Skeletal muscle satellite cell (primary cell): ENCODE data around the gene ZFP57.
"Not testable (repeated sequence)": the region's sequence is repeated elsewhere in the genome, so short reads cannot be mapped to it uniquely, and the experiment has no call there.

Experiments
- H3K27me3 ChIP-seq: 2 replicates; pipeline ENCODE4 v1.7.0; 2013; ENCODE audit warnings: low read length; ENCODE audit not compliant: control insufficient read depth, insufficient read depth
- H3K36me3 ChIP-seq: 2 replicates; pipeline ENCODE4 v1.7.0; 2013; ENCODE audit warnings: mild to moderate bottlenecking, control low read depth, low read length; ENCODE audit not compliant: insufficient read depth
- H3K4me1 ChIP-seq: 2 replicates; pipeline ENCODE4 v1.7.0; 2013; ENCODE audit warnings: low read length; ENCODE audit not compliant: control insufficient read depth, insufficient read depth
- H3K4me2 ChIP-seq: 2 replicates; pipeline ENCODE4 v1.7.0; 2013; ENCODE audit warnings: mild to moderate bottlenecking, low read length
- H3K4me3 ChIP-seq: 2 replicates; pipeline ENCODE4 v1.7.0; 2013; ENCODE audit warnings: low read length
- H3K9ac ChIP-seq: 2 replicates; pipeline ENCODE4 v1.7.0; 2013; ENCODE audit warnings: mild to moderate bottlenecking, low read depth, low read length, moderate library complexity
- H3K9me3 ChIP-seq: replicated peaks from 2 replicates; pipeline ENCODE4 v1.7.0; 2013; ENCODE audit warnings: mild to moderate bottlenecking, control low read depth, low read length

ZFP57 gene

DNA sequence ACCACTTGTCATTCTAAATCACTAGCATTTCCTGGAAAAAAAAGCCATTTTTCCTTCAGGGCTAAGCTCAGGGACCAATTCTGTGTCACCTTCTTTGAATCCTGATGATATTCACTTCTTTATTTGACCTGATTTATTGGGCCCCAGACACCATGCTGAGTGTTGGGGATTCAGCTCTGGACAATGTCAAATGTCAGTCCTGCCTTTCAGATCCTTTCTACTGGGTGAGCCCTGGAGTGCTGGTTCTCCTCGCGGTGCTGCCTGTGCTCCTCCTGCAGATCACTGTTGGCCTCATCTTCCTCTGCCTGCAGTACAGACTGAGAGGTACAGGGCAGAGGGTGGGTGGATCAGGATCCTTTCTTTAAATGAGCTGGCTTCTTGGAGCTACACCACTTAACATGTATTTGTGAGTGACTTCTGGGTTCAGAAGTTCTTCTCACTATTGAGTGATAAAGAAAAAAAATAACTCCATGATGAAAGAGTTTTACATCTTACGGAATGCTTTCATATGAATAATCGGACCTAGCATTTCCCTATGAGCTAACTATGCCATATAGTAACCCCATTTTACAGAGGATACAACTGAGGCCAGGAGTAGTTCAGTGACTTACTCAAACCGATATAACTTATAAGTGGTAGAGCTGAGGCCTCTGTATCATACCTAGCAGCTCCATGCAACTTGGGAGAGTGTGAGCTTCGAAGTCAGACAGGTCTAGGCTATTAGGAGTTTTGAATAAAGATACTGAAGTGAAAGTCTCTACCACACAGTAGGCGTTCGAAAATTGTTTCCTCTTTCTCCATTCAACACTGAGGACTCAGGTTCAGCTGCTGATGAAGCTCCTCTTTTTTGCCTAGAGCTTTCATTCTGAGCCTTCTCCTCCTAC lies 14.8 kb downstream of the ZFP57 start:
- H3K9ac ChIP-seq: no peak overlapping the region
- H3K27me3 ChIP-seq: peaks cover 47% of the 10 kb centered on the region
- no peak overlapping the region for H3K4me3 ChIP-seq
- H3K4me1 ChIP-seq: no peaks in the 10 kb centered on the region
- no peaks in the 10 kb centered on the region for H3K36me3 ChIP-seq
- H3K4me2 ChIP-seq: no peak overlapping the region
- H3K9me3 ChIP-seq: no peaks in the 10 kb centered on the region

DNA sequence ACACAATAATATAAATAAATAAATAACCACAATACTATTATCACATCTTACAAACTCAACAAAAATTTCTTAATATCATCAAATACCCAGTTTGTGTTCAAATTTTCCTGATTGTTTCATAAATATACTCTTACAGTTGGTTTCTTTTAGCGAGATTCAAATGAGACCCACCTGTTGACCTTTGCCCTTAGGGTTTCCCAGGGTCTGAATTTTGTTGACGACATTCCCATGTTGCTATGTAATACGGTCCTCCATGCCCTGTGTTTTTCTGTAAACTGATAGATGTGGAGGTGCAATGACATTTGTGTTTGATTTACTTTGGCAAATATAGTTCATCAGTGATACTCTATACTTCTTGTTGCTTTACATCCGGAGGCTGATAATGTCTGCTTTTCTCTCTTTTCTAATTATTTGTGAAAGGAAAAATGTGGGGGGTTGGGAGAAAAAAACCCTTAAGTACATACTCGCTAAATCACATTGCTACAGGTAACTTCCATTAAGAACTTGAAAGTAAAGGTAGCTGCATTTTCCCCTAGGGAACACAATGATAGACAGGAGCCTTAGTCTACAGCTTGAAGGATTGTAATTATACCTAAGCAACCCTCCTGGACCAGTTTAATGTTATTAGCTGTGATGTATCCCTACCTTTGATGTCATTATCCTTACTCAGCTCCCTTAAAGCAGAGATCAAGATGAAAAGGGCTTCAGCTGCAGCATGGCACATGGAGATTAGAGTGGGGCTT lies 17.5 kb downstream of the ZFP57 start:
- Histone ChIP-seq H3K9ac (no peak overlapping the region), H3K27me3 (peaks cover 41% of the 10 kb centered on the region), H3K4me3 (no peak overlapping the region), H3K4me1 (no peaks in the 10 kb centered on the region), H3K9me3 (no peaks in the 10 kb centered on the region), H3K36me3 (no peaks in the 10 kb centered on the region), H3K4me2 (no peak overlapping the region)

DNA sequence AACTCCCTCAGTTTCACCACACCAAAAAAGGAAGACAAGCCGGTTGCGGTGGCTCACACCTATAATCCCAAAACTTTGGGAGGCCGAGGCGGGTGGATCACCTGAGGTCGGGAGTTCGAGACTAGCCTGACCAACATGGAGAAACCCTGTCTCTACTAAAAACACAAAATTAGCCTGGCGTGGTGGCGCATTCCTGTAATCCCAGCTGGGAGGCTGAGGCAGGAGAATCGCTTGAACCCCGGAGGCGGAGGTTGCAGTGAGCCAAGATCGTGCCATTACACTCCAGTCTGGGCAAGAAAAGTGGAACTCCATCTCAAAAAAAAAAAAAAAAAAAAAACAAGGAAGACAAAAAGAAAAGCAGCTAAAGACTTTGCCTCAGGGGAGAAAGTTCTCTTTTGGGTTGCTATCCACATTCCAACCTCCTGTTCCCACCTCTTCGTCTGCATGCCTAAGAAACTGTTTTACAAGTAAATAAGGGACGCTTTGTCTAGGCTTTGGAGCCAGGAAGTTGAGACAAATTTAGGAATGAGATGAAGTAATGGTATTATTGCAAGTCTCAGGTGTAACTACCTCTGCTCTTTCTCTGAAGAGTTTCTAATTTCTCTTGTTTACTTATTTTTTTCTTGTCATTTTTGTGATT lies 19.3 kb downstream of the ZFP57 start:
- not testable (repeated sequence) for H3K4me1 ChIP-seq, H3K9me3 ChIP-seq, H3K4me3 ChIP-seq, H3K4me2 ChIP-seq, H3K9ac ChIP-seq, H3K36me3 ChIP-seq
- peaks cover 31% of the 10 kb centered on the region for H3K27me3 ChIP-seq

DNA sequence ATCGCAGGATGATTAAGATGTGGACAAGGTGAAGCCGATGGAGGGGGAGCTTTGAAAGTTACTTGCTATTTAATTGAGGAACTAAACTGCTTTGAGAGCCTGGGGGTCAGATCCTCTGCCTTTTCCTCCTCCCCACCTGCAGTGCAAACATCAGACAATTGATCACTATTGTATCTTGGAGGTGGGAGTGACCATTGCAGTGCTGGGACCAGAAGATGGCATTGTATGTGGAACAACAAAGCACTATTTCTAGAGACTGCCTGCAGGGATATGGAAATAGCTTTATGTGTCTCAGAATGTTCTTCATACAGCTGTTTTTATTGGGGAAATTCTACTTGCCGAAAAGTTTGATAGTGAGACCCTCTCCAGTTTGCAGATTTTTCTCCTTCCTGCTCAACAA lies 19.9 kb downstream of the ZFP57 start:
- no peak overlapping the region for H3K9ac ChIP-seq
- no peak overlapping the region for H3K4me3 ChIP-seq
- H3K4me2 ChIP-seq: no peak overlapping the region
- peaks cover 31% of the 10 kb centered on the region for H3K27me3 ChIP-seq
- no peaks in the 10 kb centered on the region for H3K4me1 ChIP-seq
- no peaks in the 10 kb centered on the region for H3K36me3 ChIP-seq
- no peaks in the 10 kb centered on the region for H3K9me3 ChIP-seq

DNA sequence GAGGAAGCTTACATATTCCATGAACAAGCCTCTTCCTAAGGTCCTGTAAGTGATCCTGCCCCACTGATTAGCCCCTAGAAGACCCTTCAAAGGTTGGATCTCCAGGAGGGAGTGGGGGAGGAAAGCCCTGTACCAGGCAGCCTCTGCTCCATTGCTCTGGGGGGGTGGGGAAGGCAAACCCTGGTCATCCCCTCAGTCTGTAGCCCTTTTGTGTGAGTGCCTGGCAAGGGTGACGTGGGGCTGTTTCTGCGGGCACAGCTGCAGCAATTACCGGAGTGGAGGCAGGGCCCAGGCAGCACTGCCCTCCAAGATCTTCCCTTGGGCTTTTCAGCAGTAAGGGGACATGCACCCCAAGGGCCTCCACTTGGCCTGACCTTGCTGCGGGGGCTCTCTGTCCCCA lies 24.2 kb downstream of the ZFP57 start, which contains the start of gene MOG:
MOG (plus strand) TSS at position 295 of the 400 bp plus-strand sequence. CDS start 118 bp downstream, outside the sequence.
- no peak within 1 kb of the TSS for H3K9ac ChIP-seq
- no peaks in the 10 kb centered on the region for H3K9me3 ChIP-seq
- no peaks in the 10 kb centered on the region for H3K36me3 ChIP-seq
- H3K4me2 ChIP-seq: no peak within 1 kb of the TSS
- H3K4me1 ChIP-seq: no peaks in the 10 kb centered on the region
- H3K27me3 ChIP-seq: peaks cover 32% of the 10 kb centered on the region
- no peak within 1 kb of the TSS for H3K4me3 ChIP-seq

DNA sequence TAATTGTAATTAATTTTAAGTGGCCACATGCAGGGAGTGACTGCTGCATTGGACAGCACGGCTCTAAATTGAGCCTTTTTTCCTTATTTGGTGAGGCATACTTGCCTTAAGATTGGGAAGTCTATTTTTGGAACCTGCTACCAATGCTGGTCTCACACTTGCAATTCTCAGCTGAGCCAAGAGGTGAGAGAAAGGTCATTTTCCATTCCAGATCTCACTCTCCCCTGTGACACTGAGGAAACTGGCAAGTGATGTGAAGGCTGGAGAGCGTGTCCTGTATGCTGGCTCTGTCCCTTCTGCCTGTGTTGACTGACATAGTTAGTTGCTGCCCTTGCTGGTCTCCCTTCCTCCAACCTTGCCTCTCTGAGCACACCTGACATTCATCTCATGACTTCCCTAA lies 24.8 kb downstream of the ZFP57 start:
- Histone ChIP-seq H3K4me2 (no peak overlapping the region), H3K4me1 (no peaks in the 10 kb centered on the region), H3K9me3 (no peaks in the 10 kb centered on the region), H3K9ac (no peak overlapping the region), H3K36me3 (no peaks in the 10 kb centered on the region), H3K4me3 (no peak overlapping the region), H3K27me3 (peaks cover 27% of the 10 kb centered on the region)

DNA sequence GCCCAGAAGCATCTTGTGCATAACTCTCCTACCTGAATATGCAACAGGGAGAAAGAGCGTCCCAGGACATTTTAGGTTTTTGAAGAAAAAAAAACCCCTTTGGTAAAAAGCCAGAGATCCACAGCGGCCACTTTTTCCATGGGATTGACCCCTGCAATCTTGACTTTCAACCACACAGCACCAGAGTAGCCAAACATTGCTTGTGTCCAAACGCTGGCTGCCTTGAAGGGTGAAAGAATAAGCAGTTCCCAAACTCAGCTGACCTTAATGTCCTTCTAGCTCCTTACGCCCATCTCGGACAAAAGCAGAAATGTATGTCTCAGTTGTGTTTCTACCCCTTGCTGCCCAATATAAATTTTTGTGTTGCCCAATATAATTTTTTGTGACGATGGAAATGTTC lies 25.3 kb downstream of the ZFP57 start:
- Histone ChIP-seq H3K9ac (no peak overlapping the region), H3K36me3 (no peaks in the 10 kb centered on the region), H3K4me2 (no peak overlapping the region), H3K9me3 (no peaks in the 10 kb centered on the region), H3K4me1 (no peaks in the 10 kb centered on the region), H3K4me3 (no peak overlapping the region), H3K27me3 (peaks cover 26% of the 10 kb centered on the region)

DNA sequence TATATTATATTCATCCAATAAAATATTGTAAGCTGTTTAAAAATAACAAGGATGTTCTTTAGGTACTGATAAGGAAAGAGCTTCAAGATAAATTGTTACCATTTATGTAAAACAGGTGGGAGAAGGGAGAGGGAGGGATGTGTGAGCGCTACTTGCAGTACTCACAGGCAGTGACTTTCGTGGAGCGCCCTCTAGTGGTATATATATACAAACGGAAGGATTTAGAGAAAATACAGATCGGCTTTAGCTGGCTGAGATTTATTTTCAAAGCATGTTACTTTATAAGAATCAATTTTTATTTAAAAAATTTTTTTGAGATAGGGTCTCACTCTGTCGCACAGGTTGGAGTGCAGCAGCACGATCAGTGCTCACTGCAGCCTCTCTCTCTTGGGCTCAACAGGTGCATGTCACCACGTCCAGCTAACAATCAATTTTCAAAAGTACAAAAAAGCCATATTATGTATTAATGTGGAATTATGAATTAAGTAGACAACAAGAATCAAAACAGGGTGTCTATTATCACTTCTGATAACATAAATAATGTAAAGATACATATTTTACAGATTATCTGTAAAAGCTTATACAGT lies 27.4 kb downstream of the ZFP57 start:
- Histone ChIP-seq H3K9me3 (no peaks in the 10 kb centered on the region), H3K9ac (no peak overlapping the region), H3K27me3 (peaks cover 23% of the 10 kb centered on the region), H3K4me2 (no peak overlapping the region), H3K36me3 (no peaks in the 10 kb centered on the region), H3K4me3 (no peak overlapping the region), H3K4me1 (no peaks in the 10 kb centered on the region)

DNA sequence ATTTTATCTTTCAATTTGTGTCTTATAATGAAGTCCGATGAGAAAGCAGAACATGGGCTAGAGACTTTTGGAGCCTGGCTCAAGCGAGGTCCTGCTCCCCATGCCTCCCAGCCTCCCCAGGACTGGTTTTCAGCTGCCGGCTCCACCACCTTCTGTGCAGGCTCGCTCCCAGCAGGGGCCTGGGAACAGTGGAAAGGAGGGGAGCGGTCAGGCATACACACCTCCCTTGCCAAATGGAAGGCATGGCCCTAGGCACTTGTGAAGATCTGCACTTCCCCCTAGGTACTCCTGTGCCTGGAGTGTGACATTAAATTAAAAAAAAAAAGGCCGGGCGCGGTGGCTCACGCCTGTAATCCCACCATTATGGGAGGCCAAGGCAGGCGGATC lies 28.8 kb downstream of the ZFP57 start:
- no peaks in the 10 kb centered on the region for H3K4me1 ChIP-seq
- H3K9ac ChIP-seq: no peak overlapping the region
- no peak overlapping the region for H3K4me2 ChIP-seq
- H3K9me3 ChIP-seq: no peaks in the 10 kb centered on the region
- H3K4me3 ChIP-seq: no peak overlapping the region
- H3K27me3 ChIP-seq: peaks cover 23% of the 10 kb centered on the region
- no peaks in the 10 kb centered on the region for H3K36me3 ChIP-seq

DNA sequence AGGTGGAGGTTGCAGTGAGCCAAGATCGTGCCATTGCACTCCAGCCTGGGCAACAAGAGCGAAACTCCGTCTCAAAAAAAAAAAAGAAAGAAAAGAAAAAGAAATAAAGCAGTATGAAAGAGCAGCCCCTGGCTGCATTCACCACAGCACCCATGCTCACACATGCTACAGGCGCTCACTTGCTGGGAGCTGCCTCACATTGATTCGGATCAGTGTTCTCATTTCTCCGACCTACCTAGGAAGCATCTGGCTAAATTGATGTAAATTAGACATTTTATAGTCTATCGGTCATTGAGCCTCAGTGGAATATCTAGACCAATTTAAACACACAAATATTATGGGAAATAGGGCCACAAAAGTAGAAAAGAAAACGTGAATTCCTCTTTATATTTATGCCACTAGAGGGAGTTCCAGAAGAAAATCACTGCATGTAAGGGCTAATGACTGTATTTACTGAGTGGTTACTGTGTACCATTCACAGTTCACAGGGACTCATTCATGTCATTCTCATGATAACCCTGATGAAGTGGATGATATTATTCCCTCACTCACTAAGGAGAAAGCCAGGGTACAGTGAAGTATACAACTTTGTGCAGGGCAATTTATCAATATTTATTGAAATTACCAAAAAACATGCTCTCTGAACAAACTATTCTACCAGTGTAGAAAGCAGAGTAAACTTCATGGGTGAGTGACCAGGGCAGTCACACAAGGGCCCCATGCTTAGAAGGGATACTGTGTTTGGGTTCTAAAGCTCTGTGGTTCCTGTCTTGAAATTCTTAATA lies 29.3 kb downstream of the ZFP57 start:
- no peaks in the 10 kb centered on the region for H3K4me1 ChIP-seq
- H3K36me3 ChIP-seq: no peaks in the 10 kb centered on the region
- H3K27me3 ChIP-seq: peaks cover 20% of the 10 kb centered on the region
- H3K9ac ChIP-seq: no peak overlapping the region
- H3K4me3 ChIP-seq: no peak overlapping the region
- H3K4me2 ChIP-seq: no peak overlapping the region
- H3K9me3 ChIP-seq: no peaks in the 10 kb centered on the region
